AML-193 (cell line): ENCODE results near the gene RBM18.

Experiments used
- DNase-seq, 2 experiments: peaks; one replicate each; lab custom pipeline; 2025; lab: John Stamatoyannopoulos, UW

RBM18 gene

DNA sequence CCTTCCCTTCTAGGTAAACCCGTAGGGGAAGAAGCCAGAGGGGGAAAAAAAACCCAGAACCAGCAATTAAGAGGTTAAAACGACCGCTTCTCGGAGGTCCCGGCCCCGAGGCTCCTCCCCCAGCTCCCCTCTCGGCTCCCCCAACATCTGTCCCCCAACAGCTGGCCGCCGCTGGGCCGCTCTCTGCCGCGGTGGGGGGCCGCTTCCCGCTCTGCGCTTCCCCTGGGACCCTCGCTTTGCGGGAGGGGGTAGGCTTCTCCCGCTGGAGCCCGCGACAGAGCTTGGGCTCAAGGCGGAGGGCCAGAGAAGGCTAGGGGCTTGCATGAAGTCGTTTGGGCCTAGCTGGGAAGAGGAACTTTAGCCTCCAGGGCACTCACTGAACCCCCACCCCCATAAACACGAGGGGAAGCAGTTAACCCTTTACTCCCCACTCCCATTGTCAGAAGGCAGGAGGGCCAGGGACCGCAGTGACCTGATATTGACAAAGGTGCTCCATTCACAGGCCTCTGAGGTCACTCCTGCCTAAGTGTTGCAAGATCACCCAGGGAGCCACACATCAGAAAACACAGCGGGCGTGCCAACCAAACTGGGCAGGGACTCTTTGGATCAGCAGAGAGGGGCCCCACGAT, 43.3 kb downstream of the RBM18 start:
- DNase-seq: no peak

- no peak for DNase-seq
Measured at GRCh38 chr9:122220673-122221182, 43.9 kb downstream of the RBM18 start.

- no peak for DNase-seq
Measured at GRCh38 chr9:122219856-122220672, 44.6 kb downstream of the RBM18 start.

- DNase-seq: no peak
Measured at GRCh38 chr9:122218935-122219855, 45.4 kb downstream of the RBM18 start.

DNA sequence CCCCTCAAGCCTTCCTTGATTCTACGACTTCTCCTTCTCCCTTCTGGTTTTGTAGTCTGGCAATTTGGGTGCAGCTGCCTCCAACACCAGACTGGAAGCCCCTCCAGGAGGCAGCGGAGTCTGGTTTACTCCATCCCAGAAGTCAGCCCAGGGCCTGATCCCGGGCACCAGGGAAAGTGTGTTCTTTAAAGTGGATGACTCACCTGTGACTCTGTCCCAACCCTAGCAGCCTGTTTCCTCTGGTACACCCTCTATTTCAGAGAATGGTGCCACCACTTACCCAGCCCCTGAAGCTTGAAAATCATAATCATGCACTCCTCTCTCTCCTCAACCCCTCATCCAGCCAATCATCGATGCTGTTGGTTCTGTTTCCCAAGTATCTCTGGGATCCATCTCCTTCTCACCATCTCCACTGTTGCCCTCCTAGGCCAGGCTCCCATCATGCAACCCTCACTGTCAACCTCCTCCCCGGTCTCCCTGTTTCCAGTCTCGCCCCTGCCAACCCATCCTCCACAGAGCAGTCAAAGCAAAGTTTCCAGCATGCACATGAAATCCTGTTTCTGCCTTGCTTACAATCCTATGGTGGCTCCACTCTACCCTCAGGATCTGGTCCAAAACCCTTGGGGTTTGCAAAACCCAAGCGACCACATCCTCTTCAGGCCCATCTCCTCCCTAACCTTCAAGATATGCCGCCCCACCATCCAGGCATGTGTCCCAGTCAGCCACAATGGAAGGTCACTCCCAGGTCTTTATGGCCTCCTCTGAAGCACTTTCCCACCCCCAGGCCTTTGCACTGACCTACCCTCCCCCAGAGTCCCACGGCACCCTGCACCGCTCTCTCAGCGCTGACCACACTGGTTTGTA, 46.3 kb downstream of the RBM18 start:
- DNase-seq: no peak

GRCh38 chr9:122217640-122218039, 47.0 kb downstream of the RBM18 start:
- DNase-seq: no peak

- no peak for DNase-seq
Measured at GRCh38 chr9:122216798-122217418, 47.7 kb downstream of the RBM18 start.

DNA sequence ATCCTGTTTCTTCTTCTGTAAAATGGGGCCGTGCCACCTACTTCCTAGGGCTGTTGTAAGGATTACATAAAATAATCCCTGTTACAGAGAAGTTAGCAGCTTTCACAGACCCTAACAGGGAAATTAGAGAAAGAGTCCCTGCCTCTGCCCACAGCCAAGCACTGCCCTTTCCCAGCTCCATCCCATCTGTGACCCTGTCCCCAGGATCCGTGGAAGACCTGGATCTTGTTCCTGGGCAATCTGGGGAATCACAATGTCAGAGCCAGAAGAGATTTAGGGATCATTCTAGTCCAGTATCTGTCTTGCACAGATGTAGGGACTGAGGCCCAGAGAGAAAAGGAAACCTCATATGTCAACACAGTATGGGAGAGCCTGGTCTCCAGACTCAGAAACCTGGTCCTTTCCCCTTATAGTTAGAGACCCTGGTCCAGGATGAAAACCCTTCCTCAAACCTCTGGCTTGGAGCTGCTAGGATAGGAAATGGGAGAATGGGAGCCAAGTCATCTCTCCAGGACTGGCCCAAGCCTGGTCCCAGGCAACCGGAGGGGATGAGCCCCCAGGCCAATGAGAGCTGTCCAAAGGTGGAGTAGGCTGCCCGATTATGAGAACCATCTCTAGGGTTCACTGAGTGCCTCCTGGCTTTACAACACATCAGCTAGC, 48.4 kb downstream of the RBM18 start:
- DNase-seq: no peak

GRCh38 chr9:122215663-122216062, 49.0 kb downstream of the RBM18 start:
- DNase-seq: no peak

DNA sequence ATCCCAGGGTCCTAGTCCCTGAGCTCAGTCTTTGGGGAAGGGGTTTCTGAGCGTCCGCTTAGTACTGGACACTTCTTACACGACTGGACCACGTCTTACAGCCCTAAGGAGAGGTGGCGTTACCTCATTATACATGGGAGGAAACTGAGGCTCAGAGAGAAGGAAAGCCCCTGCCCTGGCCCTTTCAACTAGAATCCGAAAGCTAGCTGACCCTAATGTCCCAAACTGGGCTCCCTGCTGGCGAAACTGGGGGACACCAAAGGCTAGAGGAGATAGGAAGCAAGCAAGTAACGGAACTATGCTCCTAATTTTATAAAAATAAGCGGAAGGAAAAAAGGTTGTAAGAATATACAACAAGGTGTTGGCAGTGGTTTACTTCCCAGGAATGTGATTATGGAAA, 50.1 kb downstream of the RBM18 start:
- DNase-seq: no peak

- DNase-seq: no peak
Measured at GRCh38 chr9:122213589-122214413, 50.8 kb downstream of the RBM18 start.

GRCh38 chr9:122213102-122213588, 51.5 kb downstream of the RBM18 start:
- no peak for DNase-seq

DNA sequence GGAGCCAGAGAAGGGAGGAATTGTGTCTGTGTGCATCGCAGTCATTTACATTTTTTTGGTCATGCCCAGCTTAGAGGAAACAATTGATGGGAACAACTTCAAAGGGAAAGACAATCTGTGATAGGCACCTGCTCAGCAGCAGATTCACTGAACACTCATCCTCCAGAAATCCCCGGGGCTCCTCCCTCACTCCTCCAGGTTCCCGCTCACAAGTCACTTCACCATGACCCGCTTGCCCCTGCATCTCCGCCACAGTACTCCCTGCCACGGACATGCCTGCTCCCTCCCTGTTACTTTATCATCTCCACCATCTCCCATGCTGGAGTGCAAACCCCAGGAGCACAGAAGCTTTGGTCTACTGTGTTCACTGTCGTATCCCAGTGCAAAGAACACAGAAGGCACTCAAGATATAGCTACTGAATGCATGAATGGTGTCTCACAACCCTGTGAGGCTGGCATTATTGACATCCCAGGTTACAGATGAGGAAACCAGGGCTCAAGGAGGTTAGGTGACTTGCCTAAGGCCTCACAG, 52.1 kb downstream of the RBM18 start:
- no peak for DNase-seq

- DNase-seq: no peak
Measured at GRCh38 chr9:122209451-122209850, 55.2 kb downstream of the RBM18 start.

GRCh38 chr9:122207096-122207495, 57.5 kb downstream of the RBM18 start:
- no peak for DNase-seq

- DNase-seq: no peak
Measured at GRCh38 chr9:122206118-122207046, 58.3 kb downstream of the RBM18 start.

DNA sequence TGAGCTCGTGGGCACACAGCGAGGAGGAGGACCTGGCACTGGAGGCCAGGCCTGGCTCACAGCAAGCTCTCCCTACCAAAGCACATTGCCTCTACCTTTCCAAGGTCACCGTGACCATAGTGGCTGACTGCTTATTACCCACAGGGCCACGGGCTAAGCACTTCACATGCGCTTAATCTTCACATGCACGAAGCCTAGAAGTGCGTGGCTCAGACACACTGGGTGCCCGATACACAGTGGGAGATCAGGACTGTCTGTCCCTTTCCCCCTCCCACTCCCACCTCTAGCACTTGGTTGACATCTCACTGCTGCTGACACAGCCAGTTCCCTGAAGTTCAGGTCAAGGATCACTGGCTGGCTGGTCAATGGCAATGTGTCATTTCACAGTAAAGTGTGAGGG, 59.5 kb downstream of the RBM18 start:
- DNase-seq: no peak

GRCh38 chr9:122204491-122204890, 60.1 kb downstream of the RBM18 start:
- DNase-seq: no peak
